Measurements from ENCODE around the gene LEF1. TPM values are rescaled to one million over a fixed set of nuclear protein-coding genes. Genes with fewer than 3 reads are reported as not detected.

LEF1 gene
- total and polyA plus RNA-seq, 2 of the 8 experiments (the other 6 are each of a cell fraction or from before 2014, with no cell fraction given), result 2.6 to 5.2 TPM

DNA sequence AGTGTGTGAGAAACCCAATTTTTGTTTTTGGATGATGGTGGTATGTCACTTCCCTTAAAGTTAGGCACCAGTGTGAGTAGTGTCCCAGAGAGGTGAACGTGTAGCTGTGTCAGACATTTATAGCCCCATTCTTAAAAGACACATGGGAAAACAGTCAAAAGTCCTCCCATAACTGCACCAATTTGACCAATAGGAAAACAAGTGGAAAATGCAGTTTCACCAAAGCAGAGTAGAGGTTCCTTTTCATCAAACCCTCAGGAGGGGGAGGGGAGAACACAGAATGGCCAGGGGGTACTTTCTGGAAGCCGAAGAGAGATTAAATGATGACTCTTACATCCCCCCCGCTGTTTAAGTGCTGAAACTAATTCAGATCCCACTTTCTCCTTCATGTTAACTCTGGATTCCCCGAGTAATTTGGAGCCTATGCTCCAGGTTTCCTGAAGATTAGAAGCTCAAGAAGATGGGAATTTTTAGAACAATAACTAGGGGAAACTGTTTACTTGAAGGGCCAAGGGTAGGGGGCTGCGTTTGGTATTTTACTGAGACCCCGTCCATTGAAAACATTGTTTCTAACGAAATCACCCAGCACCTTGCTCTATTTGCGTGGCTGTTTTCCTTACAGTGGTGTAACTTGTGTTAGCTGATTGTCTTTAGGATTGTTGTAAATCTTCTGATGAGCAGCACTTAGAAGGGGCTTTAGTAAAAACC is 2.1 kb upstream of the LEF1 start:
- H4K91ac ChIP-seq (replicated peaks; ENCODE audit: insufficient read length, low read length), result no peak overlapping the region
- CTCF ChIA-PET (ENCODE audit: partially characterized antibody), result interaction anchor here (1.1 kb wide), 1 partner anchor 16 kb away, joined by 3 read pairs; no protein-coding TSS in a partner anchor
- no peaks in the 10 kb centered on the region for H3K79me2 ChIP-seq (ENCODE audit: control insufficient read depth in 1 of 2, insufficient read depth in 2 of 2, low read length in 2 of 2)
- H3K79me1 ChIP-seq (ENCODE audit: low read depth, low read length), result no peaks in the 10 kb centered on the region
- no peak overlapping the region for H2AK5ac ChIP-seq (ENCODE audit: low read depth, low read length)
- H3K4me1 ChIP-seq (replicated peaks in 1 of 4; ENCODE audit: control insufficient read depth in 3 of 4, insufficient read depth in 4 of 4, low read length in 3 of 4), result peaks cover 3 to 34% (median 12%) of the 10 kb centered on the region in 4 experiments
- H3K23ac ChIP-seq (ENCODE audit: insufficient read length), result no peak overlapping the region
- H3K9me3 ChIP-seq (ENCODE audit: insufficient read depth in 2 of 2, low read depth in 1 of 2, low read length in 1 of 2), result no peaks in the 10 kb centered on the region; a peak in 1 of 4 replicates
- no peak overlapping the region for H3K18ac ChIP-seq (ENCODE audit: extremely low read depth, low read length)
- H2BK120ac ChIP-seq (replicated peaks; ENCODE audit: low read depth, low read length), result no peak overlapping the region
- peaks cover 35% of the 10 kb centered on the region for H3K23me2 ChIP-seq (ENCODE audit: low read depth, low read length)
- DNase-seq (ENCODE audit: low read depth in 1 of 2, low spot score in 2 of 2), result no peak
- H3K27ac ChIP-seq (ENCODE audit: low read depth, low read length), result no peak overlapping the region
- H2AFZ ChIP-seq (ENCODE audit: low read length), result no peak overlapping the region
- no peak overlapping the region for H2BK20ac ChIP-seq (ENCODE audit: low read length)
- TF ChIP-seq JUN (IDR thresholded peaks at IDR 0.05; ENCODE audit: low read depth, low read length) (no peak), RNF2 (IDR thresholded peaks at IDR 0.05; ENCODE audit: borderline replicate concordance, low read depth, low read length, missing control alignments, poor library complexity, severe bottlenecking) (peak; percentile 5)
- H2BK15ac ChIP-seq (ENCODE audit: low read length), result 0 out of 2 replicates have a peak overlapping the region, but pooled peaks have one; percentile 88
- H3K4ac ChIP-seq (replicated peaks; ENCODE audit: insufficient read length, low read depth, low read length), result no peak overlapping the region
- no peak for FAIRE-seq
- H4K5ac ChIP-seq (ENCODE audit: insufficient read length, low read depth, low read length), result no peak overlapping the region
- H3K9ac ChIP-seq (replicated peaks in 1 of 4; ENCODE audit: extremely low read depth in 1 of 4, low read depth in 3 of 4, low read length in 3 of 4), result no peak overlapping the region
- POLR2A ChIA-PET (ENCODE audit: partially characterized antibody), result no interaction called here
- H4K8ac ChIP-seq (ENCODE audit: extremely low read depth, insufficient read depth, low read length), result no peak overlapping the region
- no peak overlapping the region for H3K56ac ChIP-seq (replicated peaks; ENCODE audit: insufficient read length, low read depth, low read length)
- peaks cover 2 to 5% of the 10 kb centered on the region in 2 experiments for H4K20me1 ChIP-seq (replicated peaks in 1 of 2; ENCODE audit: control insufficient read depth in 1 of 2, insufficient read depth in 2 of 2, low read length in 2 of 2)
- peak overlapping the region; percentile 95 to 96 for H3K4me2 ChIP-seq (ENCODE audit: insufficient read depth in 1 of 2, low read depth in 2 of 2, low read length in 2 of 2)
- H3K36me3 ChIP-seq (ENCODE audit: control insufficient read depth in 2 of 4, insufficient read depth in 4 of 4, low read length in 3 of 4), result peaks cover 0 to 3% (median 0%) of the 10 kb centered on the region in 4 experiments; a peak in 1 of 8 replicates
- WGBS, 2 experiments (ENCODE audit: extremely low coverage in 1 of 2, insufficient coverage in 1 of 2, insufficient read length in 1 of 2, insufficient replicate concordance in 2 of 2, low coverage in 1 of 2, low lambda C conversion rate in 2 of 2, missing lambda C conversion rate in 1 of 2), result 3% methylated on average over 8 of the region's 8 CpGs; no CpG with 5 or more reads in 1 of the 2 experiments
- H2BK12ac ChIP-seq (ENCODE audit: low read depth, low read length), result peak overlapping the region; percentile 39; the same call in 1 of the 2 replicates
- no peak overlapping the region for H2BK5ac ChIP-seq (ENCODE audit: low read depth, low read length)
- H3K14ac ChIP-seq (ENCODE audit: insufficient read length), result no peak overlapping the region
- peak overlapping the region; percentile 2 to 64 (median 28); a peak in 6 of 8 replicates for H3K4me3 ChIP-seq (ENCODE audit: extremely low read depth in 1 of 4, insufficient read depth in 2 of 4, low read depth in 3 of 4, low read length in 4 of 4)
- peaks cover 62 to 91% (median 88%) of the 10 kb centered on the region in 4 experiments for H3K27me3 ChIP-seq (replicated peaks in 1 of 4; ENCODE audit: control insufficient read depth in 3 of 4, extremely low read depth in 1 of 4, insufficient read depth in 3 of 4, low read length in 3 of 4)

Data from H1 (cell line).